GM18907 (cell line): ENCODE measurements around the gene ISOC2.

ENCODE experiments used
- ATAC-seq: cut with Tn5 transposase; IDR thresholded peaks from one replicate; pipeline ENCODE4 v1.9.1; 2021; ENCODE audit warnings: mild to moderate bottlenecking, moderate library complexity; ENCODE audit not compliant: unreplicated experiment

Gene ISOC2

DNA sequence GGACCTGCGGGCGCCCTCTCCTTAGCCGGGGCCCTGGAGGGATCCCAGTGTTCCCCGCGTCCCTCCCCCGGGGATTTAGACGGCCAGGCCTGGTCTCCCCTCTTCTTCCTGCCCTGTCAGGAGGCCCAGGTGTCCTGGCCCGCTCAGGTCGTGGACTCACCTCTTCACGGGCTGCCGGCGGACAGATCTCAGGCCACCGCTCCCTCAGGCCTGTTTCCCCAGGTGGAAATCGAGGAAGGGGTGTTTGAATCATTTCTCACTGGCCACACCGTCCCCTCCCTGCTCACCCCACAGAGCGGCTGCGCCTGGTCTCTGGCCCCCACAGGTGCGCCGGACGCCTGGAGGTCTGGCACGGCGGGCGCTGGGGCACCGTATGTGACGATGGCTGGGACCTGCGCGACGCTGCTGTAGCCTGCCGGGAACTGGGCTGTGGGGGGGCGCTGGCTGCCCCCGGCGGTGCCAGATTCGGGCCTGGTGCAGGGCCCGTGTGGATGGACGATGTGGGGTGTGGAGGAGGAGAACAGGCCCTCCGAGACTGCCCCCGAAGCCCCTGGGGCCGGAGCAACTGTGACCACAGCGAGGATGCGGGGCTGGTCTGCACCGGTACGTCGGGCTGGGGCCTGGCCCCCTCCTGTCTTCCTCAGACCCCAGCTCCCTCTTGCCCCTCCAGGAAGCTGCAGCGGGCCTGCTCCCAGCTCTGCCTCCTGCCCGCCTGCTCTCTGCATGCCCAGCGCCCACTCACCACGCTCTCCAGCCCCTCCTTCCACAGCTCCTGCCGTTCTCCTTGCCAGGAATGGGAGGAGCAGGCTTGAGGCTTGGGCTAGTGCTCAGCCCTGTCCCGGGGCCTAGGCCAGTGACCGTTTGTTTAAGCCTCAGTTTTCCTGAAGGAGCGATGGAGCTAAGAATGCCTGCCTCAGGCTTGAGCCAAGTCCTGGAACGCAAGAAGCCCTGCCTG, 29.3 kb upstream of the ISOC2 start:
- no peak for ATAC-seq

DNA sequence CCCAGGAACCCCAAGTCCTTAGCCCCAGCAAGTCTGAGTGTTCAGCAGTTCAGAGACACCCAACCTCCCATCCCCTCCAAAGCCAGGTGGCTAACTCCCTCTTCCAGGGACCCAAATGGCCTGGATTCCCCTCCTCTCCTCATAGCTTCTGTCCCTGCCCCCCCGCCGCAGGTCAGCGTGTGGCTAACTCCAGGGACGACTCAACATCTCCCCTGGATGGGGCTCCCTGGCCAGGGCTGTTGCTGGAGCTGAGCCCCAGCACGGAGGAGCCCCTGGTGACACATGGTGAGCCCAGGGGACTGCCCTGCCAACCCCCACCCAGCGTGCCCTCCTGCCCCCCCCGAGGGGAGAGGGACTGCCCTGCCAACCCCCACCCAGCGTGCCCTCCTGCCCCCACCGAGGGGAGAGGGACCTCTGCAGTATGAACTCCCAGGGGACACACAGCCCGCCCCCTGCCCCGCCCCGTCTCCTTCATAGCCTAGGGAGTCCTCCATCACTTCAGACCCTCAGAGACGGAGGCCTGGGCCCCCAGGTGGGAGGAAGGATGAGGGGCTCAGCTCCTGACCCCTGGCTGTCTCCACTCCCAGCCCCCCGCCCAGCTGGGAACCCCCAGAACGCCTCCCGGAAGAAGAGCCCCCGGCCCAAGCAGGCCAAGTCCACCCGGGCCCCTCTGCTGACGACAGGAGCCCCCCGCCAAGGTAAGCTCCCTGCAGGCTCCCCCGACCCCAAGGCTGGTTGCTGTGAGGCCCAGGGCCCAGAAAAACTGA, 28.5 kb upstream of the ISOC2 start:
- no peak for ATAC-seq

DNA sequence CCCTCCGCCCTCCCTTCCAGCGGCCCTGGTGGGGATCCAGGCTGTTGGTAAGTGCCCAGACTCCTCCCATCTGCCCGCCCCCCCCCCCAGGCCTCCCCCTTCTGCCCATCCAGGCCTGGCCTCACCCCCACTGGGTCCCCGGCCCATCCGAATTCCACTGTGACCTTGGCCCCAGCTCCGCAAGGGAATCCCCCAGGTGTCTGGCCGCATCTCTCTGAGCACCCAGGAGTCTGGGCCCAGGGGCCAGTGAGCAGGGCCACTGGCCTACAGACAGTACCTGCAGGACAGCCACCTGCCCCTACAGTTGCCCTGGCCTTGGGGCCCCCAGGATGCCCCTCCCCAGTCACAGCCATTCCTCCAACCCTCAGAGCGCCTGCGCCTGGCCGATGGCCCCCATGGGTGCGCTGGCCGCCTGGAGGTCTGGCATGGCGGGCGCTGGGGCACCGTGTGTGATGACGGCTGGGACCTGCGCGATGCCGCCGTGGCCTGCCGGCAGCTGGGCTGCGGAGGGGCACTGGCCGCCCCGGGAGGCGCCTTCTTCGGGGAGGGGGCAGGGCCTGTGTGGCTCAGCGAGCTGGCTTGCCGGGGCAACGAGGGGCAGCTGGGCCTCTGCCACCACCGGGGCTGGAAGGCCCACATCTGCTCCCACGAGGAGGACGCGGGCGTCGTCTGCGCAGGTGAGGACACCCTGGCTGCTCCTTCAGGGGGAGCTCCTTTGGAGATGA, 27.7 kb upstream of the ISOC2 start:
- no peak for ATAC-seq

DNA sequence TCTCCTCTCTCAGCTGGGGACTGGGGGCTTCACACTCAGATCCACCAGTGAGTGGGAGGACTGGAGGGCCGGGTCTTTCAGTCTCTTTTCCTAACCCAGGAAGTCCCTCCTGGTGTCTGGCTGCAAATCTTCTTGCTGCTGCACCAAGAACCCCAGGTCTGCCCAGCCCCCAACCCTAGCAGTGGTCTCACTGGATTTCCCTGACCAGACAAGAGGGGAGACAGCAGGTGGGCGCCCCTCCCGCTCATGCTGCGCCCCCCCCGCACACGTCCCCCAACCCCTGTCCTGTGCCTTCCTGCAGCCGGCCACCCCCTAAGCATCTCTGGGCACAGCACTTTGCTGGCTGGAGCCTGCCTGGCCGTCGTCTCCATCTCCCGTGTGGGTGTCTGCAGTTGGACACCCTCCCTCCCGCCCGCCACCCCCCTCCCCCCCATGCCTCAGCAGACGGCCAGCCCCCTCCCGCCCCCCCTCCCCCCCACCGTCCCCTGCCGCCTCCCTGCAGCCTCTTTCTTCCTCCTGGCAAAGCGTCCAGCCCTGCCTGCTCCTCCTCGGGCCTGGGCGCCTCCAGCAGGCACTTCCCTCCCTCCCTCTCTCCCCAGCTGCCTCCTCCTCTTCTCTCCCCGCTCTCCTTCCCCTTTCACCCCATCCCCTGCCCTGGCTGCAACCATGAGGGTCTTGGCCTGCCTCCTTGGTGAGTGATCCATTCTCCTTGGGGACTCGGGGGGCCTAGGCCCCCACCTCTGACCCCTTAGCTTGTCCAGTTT, 26.7 kb upstream of the ISOC2 start, which contains the start of gene SSC5D:
TSS of gene SSC5D (plus strand) at position 513 of the 764 bp plus-strand sequence. CDS start at position 667, 154 bp downstream.
- no peak for ATAC-seq

- ATAC-seq = no peak
Measured at GRCh38 chr19:55486971-55487923, 25.8 kb upstream of the ISOC2 start.

DNA sequence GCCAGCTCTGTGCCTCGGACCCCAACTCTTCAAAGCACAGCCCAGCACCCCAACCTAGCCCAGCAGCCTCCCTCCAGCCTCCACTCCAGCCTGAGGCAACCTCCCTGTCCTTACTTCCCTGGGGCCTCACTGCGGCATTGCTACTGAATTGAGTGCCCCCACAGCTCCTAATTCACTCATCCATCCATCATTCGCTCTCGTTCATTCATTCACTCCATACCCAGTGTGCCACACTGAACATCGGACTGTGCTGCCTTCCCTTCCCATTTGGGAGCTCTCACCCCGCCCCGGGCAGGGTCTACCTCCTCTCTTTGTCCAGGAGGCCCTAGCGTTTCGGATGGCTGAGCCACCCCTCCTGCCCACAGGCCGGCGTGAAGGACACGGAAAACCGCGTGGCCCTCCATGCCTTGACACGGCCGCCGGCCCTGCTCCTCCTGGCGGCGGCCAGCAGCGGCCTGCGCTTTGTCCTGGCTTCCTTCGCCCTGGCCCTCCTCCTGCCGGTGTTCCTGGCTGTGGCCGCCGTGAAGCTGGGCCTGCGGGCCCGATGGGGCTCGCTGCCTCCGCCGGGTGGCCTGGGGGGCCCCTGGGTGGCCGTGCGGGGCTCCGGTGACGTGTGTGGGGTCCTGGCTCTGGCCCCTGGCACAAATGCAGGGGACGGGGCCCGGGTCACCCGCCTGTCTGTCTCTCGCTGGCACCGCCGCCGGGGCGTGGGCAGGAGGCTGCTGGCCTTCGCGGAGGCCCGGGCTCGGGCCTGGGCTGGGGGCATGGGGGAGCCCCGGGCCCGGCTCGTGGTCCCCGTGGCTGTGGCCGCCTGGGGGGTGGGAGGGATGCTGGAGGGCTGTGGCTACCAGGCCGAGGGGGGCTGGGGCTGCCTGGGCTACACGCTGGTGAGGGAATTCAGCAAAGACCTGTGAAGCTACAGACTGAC, 24.9 kb upstream of the ISOC2 start:
- no peak for ATAC-seq

- ATAC-seq = no peak
Measured at GRCh38 chr19:55485439-55486011, 24.1 kb upstream of the ISOC2 start.

- peak; percentile 50 for ATAC-seq
Measured at GRCh38 chr19:55484593-55485438, 23.4 kb upstream of the ISOC2 start, which contains the start of gene NAT14. TSS of gene NAT14 (plus strand) at chr19:55485188. CDS start at chr19:55485709, 521 bp downstream.

DNA sequence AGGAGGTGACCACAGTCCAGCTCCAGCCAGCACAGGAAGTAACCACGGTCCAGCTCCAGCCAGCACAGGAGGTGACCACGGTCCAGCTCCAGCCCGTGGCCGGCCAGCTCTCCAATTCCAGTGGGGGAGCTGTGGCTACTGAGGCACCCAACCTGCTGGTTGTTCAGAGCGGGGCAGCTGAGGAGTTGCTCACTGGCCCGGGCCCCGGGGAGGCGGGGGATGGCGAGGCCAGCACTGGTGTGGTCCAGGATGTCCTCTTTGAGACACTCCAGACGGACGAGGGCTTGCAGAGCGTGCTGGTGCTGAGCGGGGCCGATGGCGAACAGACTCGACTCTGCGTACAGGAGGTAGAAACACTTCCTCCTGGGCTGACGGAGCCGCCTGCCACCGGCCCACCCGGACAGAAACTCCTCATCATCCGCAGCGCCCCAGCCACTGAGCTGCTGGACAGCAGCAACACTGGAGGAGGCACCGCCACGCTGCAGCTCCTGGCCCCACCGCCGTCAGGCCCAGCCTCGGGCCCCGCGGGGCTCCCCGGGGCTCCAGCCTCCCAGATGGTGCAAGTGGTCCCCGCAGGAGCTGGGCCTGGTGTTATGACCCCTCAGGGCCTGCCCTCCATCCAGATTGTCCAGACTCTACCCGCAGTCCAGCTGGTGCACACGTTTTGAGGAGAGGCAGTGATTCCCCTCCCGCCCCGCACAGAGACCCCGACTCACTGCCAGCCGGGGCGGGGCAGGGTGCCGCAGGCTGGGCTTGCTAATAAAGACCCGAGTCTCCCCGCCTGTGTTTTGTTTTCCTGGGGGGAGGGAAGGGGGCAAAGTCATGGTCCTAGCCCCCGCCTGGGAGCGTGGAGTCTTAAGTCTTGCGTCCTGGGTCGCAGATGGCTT, 22.5 kb upstream of the ISOC2 start:
- no peak for ATAC-seq

GRCh38 chr19:55482967-55483705, 21.7 kb upstream of the ISOC2 start:
- ATAC-seq = no peak

- no peak for ATAC-seq
Measured at GRCh38 chr19:55482156-55482961, 20.9 kb upstream of the ISOC2 start.

GRCh38 chr19:55481794-55482155, 20.3 kb upstream of the ISOC2 start:
- no peak for ATAC-seq

- ATAC-seq = no peak
Measured at GRCh38 chr19:55481148-55481793, 19.8 kb upstream of the ISOC2 start.
